Thymus (tissue), 11 donors: ENCODE measurements around the gene GAL3ST2. TPM values are rescaled to one million over a fixed set of nuclear protein-coding genes. Genes with fewer than 3 reads are reported as not detected.

Experiments used
- DNase-seq, 9 donors: peaks; one replicate each; pipeline ENCODE4 v3.0.0-alpha.2; 2013; ENCODE audit warnings: low spot score in 9 of 9, low read depth in 6 of 9, missing footprints in 1 of 9
- H3K27ac ChIP-seq, 2 donors: one replicate each; pipeline ENCODE4 v1.5.1; 2013; ENCODE audit warnings: control low read depth in 1 of 2, low read depth in 1 of 2, low read length in 1 of 2, mild to moderate bottlenecking in 1 of 2, moderate library complexity in 1 of 2
- H3K27me3 ChIP-seq, 2 donors: one replicate each; pipeline ENCODE4 v1.5.1; 2013; ENCODE audit warnings: low read length in 1 of 2; ENCODE audit not compliant: control insufficient read depth in 2 of 2, insufficient read depth in 1 of 2
- H3K36me3 ChIP-seq, 2 donors: one replicate each; pipeline ENCODE4 v1.5.1; 2013; ENCODE audit warnings: low read length in 1 of 2, mild to moderate bottlenecking in 1 of 2, moderate library complexity in 1 of 2; ENCODE audit not compliant: control insufficient read depth in 2 of 2, insufficient read depth in 2 of 2
- H3K4me1 ChIP-seq, 2 donors: one replicate each; pipeline ENCODE4 v1.5.1; 2013; ENCODE audit warnings: low read length in 2 of 2; ENCODE audit not compliant: control insufficient read depth in 2 of 2, insufficient read depth in 2 of 2
- H3K4me3 ChIP-seq, 2 donors: one replicate each; pipeline ENCODE4 v1.5.1; 2013; ENCODE audit warnings: low read length in 2 of 2, control low read depth in 1 of 2, mild to moderate bottlenecking in 1 of 2
- H3K9me3 ChIP-seq, 2 donors: one replicate each; pipeline ENCODE4 v1.5.1; 2013; ENCODE audit warnings: low read length in 1 of 2, mild to moderate bottlenecking in 1 of 2; ENCODE audit not compliant: control insufficient read depth in 2 of 2, insufficient read depth in 1 of 2
- WGBS: extraction: QIAGEN DNeasy Blood & Tissue Kit; methylation state at CpG from one replicate; pipeline ENCODE4 v1.1.7; 2013; 5-methylcytosine and 5-hydroxymethylcytosine counted together
- polyA plus RNA-seq: library from polyadenylated mRNA; stranded (reverse); fragments of 200-250 nt; gene quantifications from one replicate; pipeline ENCODE4 v1.2.3, GENCODE V29; 2013
- total RNA-seq: library from RNA; stranded (reverse); fragments of 120-200 nt; gene quantifications from one replicate; pipeline ENCODE4 v1.2.4, GENCODE V29; 2013
- donor health status: healthy.

The GAL3ST2 gene
- total and polyA plus RNA-seq, 2 donors = 0.02 to 0.09 TPM

DNA sequence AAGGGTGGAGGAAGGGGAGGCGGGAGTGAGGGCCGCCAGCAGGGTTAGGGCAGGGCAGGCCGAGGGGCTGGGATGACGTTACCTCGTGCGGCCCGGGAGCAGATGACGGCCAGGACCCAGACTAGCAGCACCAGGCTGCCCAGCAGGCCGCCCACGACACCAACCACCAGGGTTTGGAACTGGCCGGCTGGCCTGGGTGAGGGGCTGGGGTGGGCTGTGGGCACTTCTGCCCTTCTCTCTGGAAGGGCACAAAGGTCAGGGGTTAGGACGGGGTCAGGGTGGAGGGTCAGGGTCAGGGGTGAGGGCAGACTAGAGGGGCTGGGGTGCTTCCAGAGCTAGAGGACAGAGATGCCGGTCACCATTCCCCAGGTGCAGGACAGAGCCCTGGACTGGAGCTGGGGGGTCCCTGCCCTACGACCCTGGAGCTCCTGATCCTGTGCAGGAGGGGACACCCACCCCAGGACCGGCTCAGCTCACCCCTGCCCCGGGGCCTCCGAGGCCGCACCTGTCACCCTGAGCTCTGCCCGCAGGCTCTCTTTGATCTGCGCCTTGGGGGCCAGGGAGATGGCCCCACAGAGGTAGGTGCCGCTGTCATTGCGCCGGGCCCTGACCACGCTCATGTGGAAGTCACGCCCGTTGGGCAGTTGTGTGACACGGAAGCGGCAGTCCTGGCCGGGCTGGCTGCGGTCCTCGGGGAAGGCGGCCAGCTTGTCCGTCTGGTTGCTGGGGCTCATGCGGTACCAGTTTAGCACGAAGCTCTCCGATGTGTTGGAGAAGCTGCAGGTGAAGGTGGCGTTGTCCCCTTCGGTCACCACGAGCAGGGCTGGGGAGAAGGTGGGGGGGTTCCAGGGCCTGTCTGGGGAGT lies 75.7 kb downstream of the GAL3ST2 start:
- Histone ChIP-seq H3K9me3 (no peaks in the 10 kb centered on the region), H3K4me3 (no peak overlapping the region), H3K27ac (no peak overlapping the region), H3K36me3 (peaks cover 13 to 22% of the 10 kb centered on the region in 2 donors), H3K4me1 (peaks cover 0 to 6% of the 10 kb centered on the region in 2 donors), H3K27me3 (no peaks in the 10 kb centered on the region)
- DNase-seq = no peak
- 96% methylated on average over 39 of the region's 39 CpGs for WGBS

DNA sequence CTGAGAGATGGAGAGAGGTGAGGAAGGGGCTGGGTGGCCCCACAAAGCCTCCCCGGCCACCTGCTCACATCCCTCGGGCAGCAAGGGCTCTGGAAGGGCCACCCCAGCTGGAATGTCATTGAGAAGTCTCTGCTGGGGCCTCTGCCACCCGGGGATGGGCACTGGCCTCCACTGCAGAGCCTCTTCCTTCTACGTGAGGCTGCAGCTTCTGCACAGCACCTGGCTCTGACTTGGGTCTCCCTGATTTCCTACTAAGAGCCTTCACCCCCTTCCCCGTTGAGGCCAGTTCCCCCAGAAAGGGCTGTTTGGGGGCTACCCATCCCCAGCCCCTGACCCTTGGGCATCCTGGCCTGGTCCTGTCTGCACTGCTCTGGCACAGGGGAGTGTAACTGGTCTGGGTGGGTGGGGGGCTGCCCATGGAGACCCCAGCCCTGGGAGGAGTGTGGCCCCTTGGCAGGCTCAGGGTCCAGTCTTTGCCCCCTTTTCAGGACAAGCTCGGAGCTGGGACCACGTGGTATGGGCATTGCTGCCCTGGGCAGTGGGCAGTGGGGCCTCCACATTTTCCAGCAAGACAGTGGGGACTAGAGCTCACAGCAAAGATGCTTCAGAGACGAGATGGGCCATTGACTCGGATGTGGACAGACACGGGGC lies 76.5 kb downstream of the GAL3ST2 start:
- no peak overlapping the region for H3K4me3 ChIP-seq
- DNase-seq = no peak
- peaks cover 13 to 22% of the 10 kb centered on the region in 2 donors for H3K36me3 ChIP-seq
- H3K4me1 ChIP-seq = peaks cover 5 to 12% of the 10 kb centered on the region in 2 donors
- 97% methylated on average over 10 of the region's 10 CpGs for WGBS
- no peaks in the 10 kb centered on the region for H3K9me3 ChIP-seq
- no peak overlapping the region for H3K27ac ChIP-seq
- no peaks in the 10 kb centered on the region for H3K27me3 ChIP-seq

Other genes with a start within 250 kb of the GAL3ST2 start
- 2.5 TPM for gene BOK, start 218.1 kb upstream of the GAL3ST2 start, total RNA-seq
- 5.1 TPM for gene BOK, start 218.1 kb upstream of the GAL3ST2 start, polyA plus RNA-seq
- gene THAP4, start 139.7 kb upstream of the GAL3ST2 start, total RNA-seq = 36.8 TPM
- gene THAP4, start 139.7 kb upstream of the GAL3ST2 start, polyA plus RNA-seq = 34.0 TPM
- gene ATG4B, start 139.1 kb upstream of the GAL3ST2 start, total RNA-seq = 30.9 TPM
- gene ATG4B, start 139.1 kb upstream of the GAL3ST2 start, polyA plus RNA-seq = 68.0 TPM
- 44.4 TPM for gene DTYMK, start 90.0 kb upstream of the GAL3ST2 start, total RNA-seq
- gene DTYMK, start 90.0 kb upstream of the GAL3ST2 start, polyA plus RNA-seq = 20.3 TPM
- 29.8 TPM for gene ING5, start 74.8 kb upstream of the GAL3ST2 start, total RNA-seq
- gene ING5, start 74.8 kb upstream of the GAL3ST2 start, polyA plus RNA-seq = 47.3 TPM
- 6.4 TPM for gene D2HGDH, start 42.2 kb upstream of the GAL3ST2 start, total RNA-seq
- gene D2HGDH, start 42.2 kb upstream of the GAL3ST2 start, polyA plus RNA-seq = 51.0 TPM
- gene NEU4, start 32.4 kb downstream of the GAL3ST2 start, total RNA-seq = 0.05 TPM
- gene NEU4, start 32.4 kb downstream of the GAL3ST2 start, polyA plus RNA-seq = 1.1 TPM
- gene PDCD1, start 82.1 kb downstream of the GAL3ST2 start, total RNA-seq = 16.0 TPM
- gene PDCD1, start 82.1 kb downstream of the GAL3ST2 start, polyA plus RNA-seq = 12.7 TPM
- gene RTP5, start 92.9 kb downstream of the GAL3ST2 start, total RNA-seq = 0.66 TPM
- gene RTP5, start 92.9 kb downstream of the GAL3ST2 start, polyA plus RNA-seq = 3.7 TPM